ENCODE results near the gene THUMPD1.

Gene THUMPD1

DNA sequence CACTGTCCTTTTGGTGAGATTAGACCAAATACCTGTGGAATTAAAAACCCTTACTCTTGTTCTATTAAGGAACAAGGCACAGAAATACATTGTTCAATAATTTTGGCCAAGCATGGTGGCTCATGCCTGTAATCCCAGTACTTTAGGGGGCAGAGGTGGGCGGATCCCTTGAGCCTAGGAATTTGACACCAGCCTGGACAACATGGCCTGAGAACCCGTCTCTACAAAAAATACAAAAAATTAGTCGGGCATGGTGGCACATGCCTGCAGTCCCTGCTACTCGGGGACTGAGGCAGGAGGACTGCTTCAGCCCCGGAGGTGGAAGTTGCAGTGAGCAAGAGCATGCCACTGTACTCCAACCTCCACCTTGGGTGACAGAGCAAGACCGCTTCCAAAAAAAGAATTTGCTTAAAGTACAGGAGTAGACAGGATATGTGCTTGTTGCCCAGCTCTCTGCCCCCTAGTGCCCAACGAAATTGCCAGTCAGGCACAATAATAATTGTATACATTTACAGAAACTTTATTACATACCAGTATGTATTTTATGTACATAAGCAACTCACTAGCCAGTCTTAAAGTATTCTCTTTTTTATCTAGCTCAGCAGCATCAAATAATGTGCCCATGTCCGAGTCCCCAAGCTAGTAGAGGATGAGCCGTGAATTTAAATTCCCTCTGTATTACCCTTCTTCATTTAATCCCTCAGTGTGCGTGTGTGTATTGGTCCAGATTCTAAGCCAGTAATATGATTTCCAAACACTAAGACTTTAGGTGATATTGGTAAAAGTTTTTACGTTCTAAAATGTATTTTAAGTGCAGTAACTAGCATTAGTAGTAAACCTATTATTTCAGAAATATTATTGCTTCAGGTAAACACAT lies 1.4 kb downstream of the THUMPD1 start:
- TF ChIP-seq EZH2phosphoT487 (conservative IDR thresholded peaks at IDR 0.05; ENCODE audit: low read length), result no peak
- peak; percentile 50 for TF ChIP-seq CTCF (IDR thresholded peaks at IDR 0.05; ENCODE audit: insufficient read depth, low read length, poor library complexity, severe bottlenecking)
- peak overlapping the region; percentile 99 for H3K4me3 ChIP-seq (ENCODE audit: insufficient read depth, low read length, poor library complexity, severe bottlenecking)
- peaks cover 35% of the 10 kb centered on the region for H3K36me3 ChIP-seq (ENCODE audit: low read length)
- no peaks in the 10 kb centered on the region; the same call in 1 of the 2 replicates for H3F3A ChIP-seq (ENCODE audit: insufficient read depth)
- H4K20me1 ChIP-seq (ENCODE audit: low read depth, low read length), result peaks cover 15% of the 10 kb centered on the region; the same call in 1 of the 2 replicates
- H2AFZ ChIP-seq (ENCODE audit: low read depth, low read length, severe bottlenecking), result no peak overlapping the region
- H3K9me3 ChIP-seq (ENCODE audit: insufficient read depth, low read length), result no peaks in the 10 kb centered on the region
- H3K9ac ChIP-seq (ENCODE audit: low read length), result peak overlapping the region; percentile 90
- peak overlapping the region; percentile 89 for H3K4me2 ChIP-seq (ENCODE audit: low read depth, low read length, poor library complexity, severe bottlenecking)
- H3K27me3 ChIP-seq (ENCODE audit: low read length), result no peaks in the 10 kb centered on the region
- 0 out of 2 replicates have a peak overlapping the region, but pooled peaks have one; percentile 1 for H3K27ac ChIP-seq (ENCODE audit: low read depth, low read length)
- peaks cover 30% of the 10 kb centered on the region for H3K79me2 ChIP-seq (ENCODE audit: insufficient read depth, low read length)
- H3K9me2 ChIP-seq (replicated peaks; ENCODE audit: insufficient read depth, low read length), result no peaks in the 10 kb centered on the region

- Histone ChIP-seq H3K9ac (ENCODE audit: low read length) (no peak overlapping the region), H3K4me2 (ENCODE audit: low read depth, low read length, poor library complexity, severe bottlenecking) (no peak overlapping the region), H2AFZ (ENCODE audit: low read depth, low read length, severe bottlenecking) (no peak overlapping the region), H3K9me2 (replicated peaks; ENCODE audit: insufficient read depth, low read length) (no peaks in the 10 kb centered on the region), H3K27ac (ENCODE audit: low read depth, low read length) (no peak overlapping the region), H3K79me2 (ENCODE audit: insufficient read depth, low read length) (peaks cover 23% of the 10 kb centered on the region), H3K36me3 (ENCODE audit: low read length) (peaks cover 35% of the 10 kb centered on the region), H3K4me3 (ENCODE audit: insufficient read depth, low read length, poor library complexity, severe bottlenecking) (no peak overlapping the region), H3K9me3 (ENCODE audit: insufficient read depth, low read length) (no peaks in the 10 kb centered on the region), H3K27me3 (ENCODE audit: low read length) (no peaks in the 10 kb centered on the region), H4K20me1 (ENCODE audit: low read depth, low read length) (peaks cover 12% of the 10 kb centered on the region; the same call in 1 of the 2 replicates), H3F3A (ENCODE audit: insufficient read depth) (peaks cover 7% of the 10 kb centered on the region; the same call in 1 of the 2 replicates)
- no peak for TF ChIP-seq EZH2phosphoT487 (conservative IDR thresholded peaks at IDR 0.05; ENCODE audit: low read length)
- no peak for TF ChIP-seq CTCF (IDR thresholded peaks at IDR 0.05; ENCODE audit: insufficient read depth, low read length, poor library complexity, severe bottlenecking)
Observed at GRCh38 chr16:20735490-20735889, 6.1 kb downstream of the THUMPD1 start.

- Histone ChIP-seq H3K36me3 (ENCODE audit: low read length) (peaks cover 34% of the 10 kb centered on the region), H3K4me2 (ENCODE audit: low read depth, low read length, poor library complexity, severe bottlenecking) (no peak overlapping the region), H4K20me1 (ENCODE audit: low read depth, low read length) (peaks cover 7% of the 10 kb centered on the region; the same call in 1 of the 2 replicates), H3F3A (ENCODE audit: insufficient read depth) (peaks cover 7% of the 10 kb centered on the region; the same call in 1 of the 2 replicates), H3K27ac (ENCODE audit: low read depth, low read length) (no peak overlapping the region), H3K4me3 (ENCODE audit: insufficient read depth, low read length, poor library complexity, severe bottlenecking) (no peak overlapping the region), H3K27me3 (ENCODE audit: low read length) (no peaks in the 10 kb centered on the region), H3K79me2 (ENCODE audit: insufficient read depth, low read length) (peaks cover 16% of the 10 kb centered on the region), H2AFZ (ENCODE audit: low read depth, low read length, severe bottlenecking) (no peak overlapping the region), H3K9me3 (ENCODE audit: insufficient read depth, low read length) (no peaks in the 10 kb centered on the region), H3K9me2 (replicated peaks; ENCODE audit: insufficient read depth, low read length) (no peaks in the 10 kb centered on the region), H3K9ac (ENCODE audit: low read length) (no peak overlapping the region)
- TF ChIP-seq EZH2phosphoT487 (conservative IDR thresholded peaks at IDR 0.05; ENCODE audit: low read length), result no peak
- TF ChIP-seq CTCF (IDR thresholded peaks at IDR 0.05; ENCODE audit: insufficient read depth, low read length, poor library complexity, severe bottlenecking), result no peak
Observed at GRCh38 chr16:20734782-20735181, 6.8 kb downstream of the THUMPD1 start.

Measured in SU-DHL-6 (cell line).